IPS-20b (cell line): ENCODE measurements around the gene AKT2.
"Not testable (repeated sequence)": the region's sequence is repeated elsewhere in the genome, so short reads cannot be mapped to it uniquely, and the experiment has no call there.

Experiments used
- H3K27ac ChIP-seq: one replicate; pipeline ENCODE4 v1.5.1; 2013; ENCODE audit warnings: low read length
- H3K27me3 ChIP-seq: 2 replicates; pipeline ENCODE4 v1.6.1; 2013; ENCODE audit warnings: mild to moderate bottlenecking, low read length, inconsistent platforms; ENCODE audit not compliant: insufficient read depth
- H3K36me3 ChIP-seq: 2 replicates; pipeline ENCODE4 v1.6.1; 2013; ENCODE audit warnings: low read depth, mild to moderate bottlenecking, inconsistent platforms, low read length, moderate library complexity; ENCODE audit not compliant: insufficient read depth
- H3K4me1 ChIP-seq: 2 replicates; pipeline ENCODE4 v1.6.1; 2013; ENCODE audit warnings: mild to moderate bottlenecking, control low read depth, inconsistent platforms, low read length, moderate library complexity; ENCODE audit not compliant: insufficient read depth
- H3K4me3 ChIP-seq: 2 replicates; pipeline ENCODE4 v1.5.1; 2013; ENCODE audit warnings: mild to moderate bottlenecking, low read length, inconsistent platforms
- H3K9ac ChIP-seq: 2 replicates; pipeline ENCODE4 v1.6.1; 2013; ENCODE audit warnings: low read depth, mild to moderate bottlenecking, inconsistent platforms, low read length, moderate library complexity
- H3K9me3 ChIP-seq: 2 replicates; pipeline ENCODE4 v1.6.1; 2013; ENCODE audit warnings: mild to moderate bottlenecking, low read depth, low read length, inconsistent platforms; ENCODE audit not compliant: insufficient read depth

Gene AKT2

DNA sequence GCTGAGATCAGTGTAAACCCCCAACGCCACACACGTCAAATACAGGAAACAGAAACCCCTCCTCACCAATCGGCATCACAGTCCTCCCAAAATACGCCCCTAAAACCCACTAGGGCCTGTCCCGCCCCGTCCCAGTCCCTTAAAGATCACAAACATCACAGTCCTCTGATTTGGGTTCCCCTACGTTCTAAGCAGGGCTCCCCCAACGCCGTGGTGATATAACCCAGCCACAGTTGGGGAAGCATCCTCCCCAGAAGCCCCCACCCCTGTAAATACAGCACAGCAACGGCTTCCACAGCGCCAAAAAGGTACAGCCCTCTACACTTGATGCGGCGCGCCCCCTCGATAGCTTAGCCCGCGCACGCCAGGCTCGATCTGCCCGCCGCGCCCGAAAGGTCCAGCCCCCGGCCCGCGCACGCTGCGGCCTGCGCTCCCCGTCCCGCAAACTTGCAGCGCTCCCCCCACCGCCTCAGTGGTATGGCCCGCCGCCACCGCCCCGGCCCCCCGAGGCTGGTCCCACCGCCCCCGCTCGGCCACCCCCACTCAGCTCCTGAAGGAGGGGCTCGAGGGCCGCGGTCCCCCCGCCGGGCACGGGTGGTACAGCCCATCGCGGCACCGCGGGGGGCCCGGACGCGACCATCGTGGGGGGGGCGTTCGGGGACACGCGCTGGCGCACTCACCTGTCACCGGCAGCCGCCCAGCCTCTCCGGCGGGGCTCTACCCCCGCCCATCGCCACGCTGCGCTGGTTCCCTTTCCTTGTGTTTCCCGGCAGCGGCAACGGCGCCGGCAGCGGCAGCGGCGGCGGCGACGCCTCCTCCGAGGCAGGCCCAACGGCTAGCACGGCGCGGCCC lies at the start of gene AKT2:
AKT2 (minus strand) TSS at position 845 of the 852 bp plus-strand sequence. CDS start 20,078 bp downstream, outside the sequence.
- H3K9me3 ChIP-seq: no peaks in the 10 kb centered on the region
- peaks cover 10% of the 10 kb centered on the region; the same call in 1 of the 2 replicates for H3K36me3 ChIP-seq
- peak within 1 kb of the TSS; percentile 99 for H3K4me3 ChIP-seq
- peaks cover 9% of the 10 kb centered on the region; the same call in 1 of the 2 replicates for H3K4me1 ChIP-seq
- H3K27me3 ChIP-seq: no peaks in the 10 kb centered on the region
- peak within 1 kb of the TSS; percentile 72 for H3K27ac ChIP-seq
- H3K9ac ChIP-seq: peak within 1 kb of the TSS; percentile 98

DNA sequence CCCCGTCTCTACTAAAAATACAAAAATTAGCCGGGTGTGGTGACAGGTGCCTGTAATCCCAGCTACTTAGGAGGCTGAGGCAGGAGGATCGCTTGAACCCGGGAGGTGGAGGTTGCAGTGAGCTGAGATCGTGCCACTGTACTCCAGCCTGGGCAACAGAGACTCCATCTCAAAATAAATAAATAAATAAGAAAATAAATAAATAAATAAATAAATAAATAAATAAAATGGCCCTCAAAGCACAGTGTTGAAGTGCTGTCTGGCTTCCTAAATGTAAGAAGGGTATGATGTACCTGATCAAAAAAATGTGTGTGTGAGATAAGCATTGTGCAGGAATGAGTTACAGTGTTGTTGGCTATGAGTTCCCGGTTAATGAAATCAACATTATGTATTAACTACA lies 47.9 kb upstream of the AKT2 start:
- not testable (repeated sequence) for H3K27me3 ChIP-seq, H3K9ac ChIP-seq, H3K4me1 ChIP-seq, H3K27ac ChIP-seq, H3K4me3 ChIP-seq, H3K9me3 ChIP-seq
- peaks cover 48% of the 10 kb centered on the region for H3K36me3 ChIP-seq

DNA sequence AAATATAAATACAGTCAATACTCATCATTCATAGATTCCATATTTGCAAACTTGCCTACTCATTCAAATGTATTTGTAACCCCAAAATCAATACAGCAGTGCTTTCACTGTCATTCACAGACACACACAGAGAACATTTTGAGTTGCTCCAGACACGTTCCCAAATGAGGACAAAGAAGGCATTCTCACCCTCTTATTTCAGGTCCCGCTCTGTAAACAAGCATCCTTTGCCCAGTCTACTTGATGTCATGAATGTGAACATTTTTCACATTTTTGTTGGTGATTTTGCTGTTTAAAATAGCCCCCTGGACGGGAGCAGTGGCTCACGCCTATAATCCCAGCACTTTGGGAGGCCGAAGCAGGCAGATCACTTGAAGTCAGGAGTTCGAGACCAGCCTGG lies 47.5 kb upstream of the AKT2 start:
- no peak overlapping the region for H3K4me3 ChIP-seq
- no peaks in the 10 kb centered on the region for H3K4me1 ChIP-seq
- H3K27ac ChIP-seq: no peak overlapping the region
- peaks cover 52% of the 10 kb centered on the region for H3K36me3 ChIP-seq
- no peaks in the 10 kb centered on the region for H3K27me3 ChIP-seq
- no peak overlapping the region for H3K9ac ChIP-seq
- H3K9me3 ChIP-seq: no peaks in the 10 kb centered on the region

DNA sequence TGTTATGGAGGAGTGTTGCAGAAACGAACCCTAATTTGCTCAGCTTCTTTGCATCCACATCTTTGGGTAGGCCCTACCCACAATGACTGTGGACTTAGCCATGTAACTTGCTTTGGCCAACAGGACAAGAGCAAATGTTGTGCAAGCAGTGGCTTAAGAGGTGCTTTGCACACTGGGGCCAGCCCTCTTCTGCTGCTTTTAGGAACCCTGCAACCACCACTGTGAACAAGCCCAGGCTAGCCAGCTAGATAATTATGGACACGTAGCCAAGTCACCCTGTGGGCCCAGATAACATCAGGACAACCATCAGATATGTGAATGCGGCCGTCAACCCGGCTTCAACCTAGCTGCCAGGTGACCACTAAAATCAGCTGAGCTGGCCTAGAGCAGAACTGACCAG lies 45.9 kb upstream of the AKT2 start:
- no peaks in the 10 kb centered on the region for H3K9me3 ChIP-seq
- no peaks in the 10 kb centered on the region for H3K27me3 ChIP-seq
- H3K36me3 ChIP-seq: peaks cover 63% of the 10 kb centered on the region
- no peaks in the 10 kb centered on the region for H3K4me1 ChIP-seq
- no peak overlapping the region for H3K9ac ChIP-seq
- no peak overlapping the region for H3K4me3 ChIP-seq
- no peak overlapping the region for H3K27ac ChIP-seq

DNA sequence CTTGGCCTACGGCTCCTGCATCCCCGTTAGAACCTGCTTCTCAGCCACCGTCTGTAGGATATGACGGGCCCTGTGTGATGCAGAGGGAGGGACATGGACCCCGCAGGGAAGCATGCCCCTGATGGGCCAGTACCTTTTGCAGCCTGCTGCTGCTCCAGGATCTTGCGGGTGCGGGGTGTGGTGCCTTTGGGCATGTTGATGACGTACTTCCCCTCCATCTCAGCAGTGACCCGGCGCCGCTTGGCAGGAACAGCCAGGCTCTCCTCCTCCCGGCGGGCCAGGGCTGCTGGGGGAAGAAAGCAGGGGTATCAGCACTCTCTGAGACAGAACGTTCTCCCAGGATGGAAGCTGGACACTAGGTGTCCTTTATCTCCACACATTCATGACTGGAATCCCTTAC lies 41.1 kb upstream of the AKT2 start:
- Histone ChIP-seq H3K27me3 (no peaks in the 10 kb centered on the region), H3K9ac (no peak overlapping the region), H3K4me3 (no peak overlapping the region), H3K9me3 (no peaks in the 10 kb centered on the region), H3K27ac (no peak overlapping the region), H3K4me1 (no peaks in the 10 kb centered on the region), H3K36me3 (peaks cover 72% of the 10 kb centered on the region)

DNA sequence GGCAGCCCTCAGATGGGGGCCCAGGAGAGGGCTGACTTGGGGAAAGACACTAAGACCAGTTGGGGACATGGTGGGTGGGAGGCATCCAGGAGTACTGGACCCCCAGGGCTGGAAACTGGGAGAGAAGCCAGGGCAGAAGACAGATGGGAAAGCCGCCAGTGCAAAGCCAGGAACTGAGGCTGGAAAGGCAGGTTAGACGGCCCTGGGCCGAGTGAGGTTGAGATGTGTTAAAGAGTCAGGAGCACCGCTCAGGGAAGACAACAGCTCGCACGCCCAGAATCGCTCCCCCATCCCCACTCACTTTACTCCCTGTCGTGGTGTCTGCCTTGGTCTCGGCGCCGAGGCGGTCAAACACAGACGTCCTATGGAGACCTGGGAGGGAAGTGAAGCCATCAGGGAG lies 38.6 kb upstream of the AKT2 start:
- no peak overlapping the region for H3K27ac ChIP-seq
- H3K4me3 ChIP-seq: no peak overlapping the region
- H3K9me3 ChIP-seq: no peaks in the 10 kb centered on the region
- H3K27me3 ChIP-seq: no peaks in the 10 kb centered on the region
- peaks cover 62% of the 10 kb centered on the region for H3K36me3 ChIP-seq
- H3K4me1 ChIP-seq: no peaks in the 10 kb centered on the region
- no peak overlapping the region for H3K9ac ChIP-seq

DNA sequence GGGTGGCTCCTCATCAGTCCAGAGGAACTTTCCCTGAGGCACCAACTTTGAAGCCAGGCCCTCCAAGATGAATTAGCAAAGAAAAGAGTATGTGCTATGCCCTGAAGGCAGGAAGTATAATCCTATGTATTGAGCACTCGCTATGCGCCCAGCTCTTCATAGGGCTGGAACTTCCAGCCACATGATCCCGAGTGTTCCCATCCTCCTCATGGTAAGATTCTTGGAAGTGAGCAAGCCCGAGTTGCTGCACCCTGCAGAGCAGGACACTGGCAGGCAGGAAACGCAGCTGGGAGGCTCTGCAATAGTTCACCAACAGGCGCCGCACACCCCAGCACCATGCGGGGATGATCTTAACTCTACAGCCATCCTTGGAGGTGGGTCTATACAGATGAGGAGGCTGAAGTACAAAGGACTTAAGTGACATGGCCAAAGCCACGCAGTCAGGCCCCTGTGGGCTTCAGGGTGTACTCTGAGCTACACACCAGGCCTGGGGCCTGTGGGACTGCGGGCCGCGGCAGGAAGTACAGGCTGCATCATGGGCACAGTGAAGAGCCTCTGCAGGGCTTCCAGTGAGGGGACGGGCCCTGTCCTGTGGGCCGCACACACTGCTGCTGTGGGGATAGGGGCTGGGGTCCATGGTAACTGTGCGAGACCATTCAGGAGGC lies 37.9 kb upstream of the AKT2 start:
- Histone ChIP-seq H3K27ac (no peak overlapping the region), H3K4me1 (no peaks in the 10 kb centered on the region), H3K9me3 (no peaks in the 10 kb centered on the region), H3K9ac (no peak overlapping the region), H3K27me3 (no peaks in the 10 kb centered on the region), H3K36me3 (peaks cover 56% of the 10 kb centered on the region), H3K4me3 (no peak overlapping the region)

DNA sequence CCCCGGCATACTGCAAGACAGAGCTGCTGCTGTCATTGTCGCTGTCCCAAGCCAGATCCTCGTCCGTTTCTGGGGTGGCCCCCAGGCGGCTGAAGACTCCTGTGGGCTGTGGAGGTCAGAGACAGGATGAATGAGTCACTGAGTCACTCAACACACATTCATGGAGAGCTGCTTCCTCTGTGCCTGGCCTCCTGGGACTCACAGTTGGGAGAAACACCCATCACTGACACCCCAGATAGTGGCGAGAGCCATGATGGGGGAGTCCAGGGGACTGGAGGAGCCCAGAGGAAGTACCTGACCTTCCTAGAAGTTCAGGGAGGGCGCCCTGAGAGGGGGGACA lies 37.1 kb upstream of the AKT2 start:
- Histone ChIP-seq H3K27ac (no peak overlapping the region), H3K36me3 (peaks cover 47% of the 10 kb centered on the region), H3K9me3 (no peaks in the 10 kb centered on the region), H3K4me3 (no peak overlapping the region), H3K4me1 (no peaks in the 10 kb centered on the region), H3K27me3 (no peaks in the 10 kb centered on the region), H3K9ac (no peak overlapping the region)

DNA sequence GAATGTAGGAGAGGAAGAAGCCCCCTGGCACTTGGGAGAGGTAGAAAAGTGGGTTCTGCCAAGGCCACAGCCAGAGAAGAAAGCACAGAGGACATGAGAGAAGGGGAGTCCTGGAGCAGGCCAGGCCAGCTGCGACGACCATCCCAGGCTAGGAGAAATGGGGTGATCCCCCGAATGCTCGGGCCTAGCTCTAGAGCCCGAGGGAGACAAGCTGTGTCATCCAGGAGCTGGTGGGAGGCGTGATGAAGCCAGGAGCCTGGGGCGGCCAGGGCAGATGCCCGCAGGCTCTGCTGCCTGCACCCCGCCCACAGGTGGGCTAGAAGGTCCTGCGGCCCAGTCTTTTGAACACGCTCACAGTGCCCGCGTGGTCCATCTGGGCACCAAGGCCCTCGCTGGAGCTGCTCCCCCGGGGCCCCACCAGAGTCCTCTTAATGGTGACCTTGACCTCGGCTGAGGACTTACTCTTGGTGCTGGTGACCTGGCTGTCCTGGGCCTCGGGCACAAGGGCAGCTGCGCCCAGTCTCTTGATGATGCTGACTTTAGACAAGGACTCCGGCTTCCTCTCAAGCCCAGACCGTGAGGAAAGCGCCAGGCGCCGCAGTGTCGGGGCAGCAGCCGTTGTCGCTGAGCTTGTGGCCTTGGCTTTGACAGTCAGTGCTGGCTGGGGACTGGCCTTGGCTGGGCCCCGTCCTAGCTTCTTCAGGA lies 36.6 kb upstream of the AKT2 start:
- Histone ChIP-seq H3K27me3 (no peaks in the 10 kb centered on the region), H3K36me3 (peaks cover 46% of the 10 kb centered on the region), H3K9ac (no peak overlapping the region), H3K27ac (no peak overlapping the region), H3K4me1 (no peaks in the 10 kb centered on the region), H3K4me3 (no peak overlapping the region), H3K9me3 (no peaks in the 10 kb centered on the region)

DNA sequence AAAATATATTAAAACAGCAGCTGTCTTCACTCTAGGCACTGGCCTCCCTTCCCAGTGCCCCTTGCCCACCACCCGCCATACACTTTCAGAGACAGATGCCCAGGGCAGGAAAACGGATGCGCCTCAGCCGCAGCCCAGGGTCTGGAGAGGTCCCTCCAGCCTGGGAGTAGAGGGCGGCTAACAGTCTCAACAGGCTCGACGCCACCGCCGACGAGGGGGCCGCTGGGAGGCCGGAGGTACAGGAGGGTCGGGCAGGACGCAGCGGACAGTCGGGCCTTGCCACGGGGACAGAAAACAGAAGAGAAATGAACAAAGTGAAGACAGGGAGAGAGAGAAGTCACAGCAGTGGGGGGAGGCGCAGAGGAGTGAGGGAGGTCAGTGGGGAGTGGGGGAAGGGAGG lies 35.9 kb upstream of the AKT2 start:
- Histone ChIP-seq H3K4me3 (no peak overlapping the region), H3K27me3 (no peaks in the 10 kb centered on the region), H3K4me1 (no peaks in the 10 kb centered on the region), H3K9ac (no peak overlapping the region), H3K36me3 (peaks cover 39% of the 10 kb centered on the region), H3K27ac (no peak overlapping the region), H3K9me3 (no peaks in the 10 kb centered on the region)

DNA sequence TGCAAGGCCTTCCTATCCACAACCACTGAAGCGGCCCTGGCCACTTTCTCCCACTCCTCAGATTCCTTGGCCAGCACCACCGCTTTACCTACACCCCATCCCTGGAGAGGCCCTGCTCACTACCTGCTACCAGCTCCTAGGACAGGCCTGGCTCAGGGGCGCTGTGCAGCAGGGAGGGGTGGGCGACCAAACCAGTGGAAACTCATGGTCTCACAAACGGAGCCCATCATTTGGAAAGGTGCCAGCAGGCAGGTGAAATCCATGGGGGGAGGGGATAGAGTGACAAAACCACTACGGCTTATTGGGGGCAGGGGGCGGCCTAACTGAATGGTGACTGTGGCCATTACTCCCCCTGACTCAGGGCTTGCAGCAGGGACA lies 35.4 kb upstream of the AKT2 start:
- peaks cover 34% of the 10 kb centered on the region for H3K36me3 ChIP-seq
- no peak overlapping the region for H3K9ac ChIP-seq
- H3K9me3 ChIP-seq: no peaks in the 10 kb centered on the region
- no peak overlapping the region for H3K27ac ChIP-seq
- no peaks in the 10 kb centered on the region for H3K27me3 ChIP-seq
- H3K4me1 ChIP-seq: no peaks in the 10 kb centered on the region
- no peak overlapping the region for H3K4me3 ChIP-seq

DNA sequence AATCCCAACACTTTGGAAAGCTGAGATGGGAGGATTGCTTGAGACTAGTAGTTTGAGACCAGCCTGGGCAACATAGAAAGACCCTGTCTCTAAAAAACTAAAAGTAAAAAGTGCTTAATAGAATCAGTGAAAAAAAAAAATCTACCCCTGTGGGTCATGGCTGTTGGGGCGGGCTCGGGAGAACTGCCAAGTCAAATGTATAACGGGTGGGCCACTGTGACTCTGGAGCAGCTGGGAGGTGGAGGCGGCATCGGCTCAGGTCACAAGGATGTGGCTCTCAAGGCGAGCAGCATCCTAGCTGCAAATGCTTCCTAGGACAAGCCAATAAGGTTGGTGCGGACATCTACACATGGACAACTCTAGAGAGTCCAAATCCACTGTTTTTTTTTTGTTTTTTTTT lies 32.2 kb upstream of the AKT2 start:
- Histone ChIP-seq H3K27ac (no peak overlapping the region), H3K27me3 (no peaks in the 10 kb centered on the region), H3K4me1 (no peaks in the 10 kb centered on the region), H3K9me3 (no peaks in the 10 kb centered on the region), H3K4me3 (no peak overlapping the region), H3K36me3 (peaks cover 6% of the 10 kb centered on the region), H3K9ac (no peak overlapping the region)
